Activated T-cell treated with anti-CD3 and anti-CD28 coated beads, Interleukin-2, amount 50 U/mL, for 48 hours (primary cell): Measurements from ENCODE around the gene GALT.
A peak's percentile ranks its signal among the peaks of the same experiment; 100 is the strongest.

Experiments used
- DNase-seq, 2 experiments: peaks; one replicate each; pipeline ENCODE4 v3.0.0-alpha.2; 2020

Gene GALT

GRCh38 chr9:34652602-34653000 is 6.1 kb downstream of the GALT start:
- no peak for DNase-seq

- no peak for DNase-seq
Measured at GRCh38 chr9:34653151-34654072, 6.9 kb downstream of the GALT start.

GRCh38 chr9:34654323-34655051 is 8.0 kb downstream of the GALT start:
- no peak for DNase-seq

GRCh38 chr9:34655394-34655793 is 8.9 kb downstream of the GALT start:
- DNase-seq: no peak

- DNase-seq: no peak
Measured at GRCh38 chr9:34656992-34657391, 10.5 kb downstream of the GALT start.

- DNase-seq: no peak
Measured at GRCh38 chr9:34658461-34658860, 12.0 kb downstream of the GALT start.

GRCh38 chr9:34659592-34660253 is 13.2 kb downstream of the GALT start:
- no peak for DNase-seq

- no peak for DNase-seq
Measured at GRCh38 chr9:34662526-34663302, 16.2 kb downstream of the GALT start, which contains the start of gene CCL27. TSS of gene CCL27 (minus strand) at chr9:34662657. CDS start at chr9:34662633, 24 bp downstream.

GRCh38 chr9:34663303-34663605 is 16.8 kb downstream of the GALT start:
- DNase-seq: no peak

- DNase-seq: peak; percentile 78 to 79
Measured at GRCh38 chr9:34664281-34665066, 18.0 kb downstream of the GALT start.

GRCh38 chr9:34665067-34665380 is 18.5 kb downstream of the GALT start:
- no peak for DNase-seq

GRCh38 chr9:34665381-34666250 is 19.1 kb downstream of the GALT start:
- DNase-seq: peak; percentile 87

- no peak for DNase-seq
Measured at GRCh38 chr9:34669809-34670562, 23.5 kb downstream of the GALT start.

GRCh38 chr9:34671307-34671706 is 24.8 kb downstream of the GALT start:
- DNase-seq: no peak

GRCh38 chr9:34674440-34674839 is 28.0 kb downstream of the GALT start:
- no peak for DNase-seq

GRCh38 chr9:34675048-34675714 is 28.7 kb downstream of the GALT start:
- peak; percentile 78 to 79 for DNase-seq

- no peak for DNase-seq
Measured at GRCh38 chr9:34675869-34676268, 29.4 kb downstream of the GALT start.

GRCh38 chr9:34684145-34684544 is 37.7 kb downstream of the GALT start:
- DNase-seq: peak; percentile 49 to 60

GRCh38 chr9:34684816-34685215 is 38.3 kb downstream of the GALT start:
- DNase-seq: no peak

GRCh38 chr9:34685591-34685990 is 39.1 kb downstream of the GALT start:
- DNase-seq: no peak
